ENCODE data around the gene ARHGAP25.

DNA sequence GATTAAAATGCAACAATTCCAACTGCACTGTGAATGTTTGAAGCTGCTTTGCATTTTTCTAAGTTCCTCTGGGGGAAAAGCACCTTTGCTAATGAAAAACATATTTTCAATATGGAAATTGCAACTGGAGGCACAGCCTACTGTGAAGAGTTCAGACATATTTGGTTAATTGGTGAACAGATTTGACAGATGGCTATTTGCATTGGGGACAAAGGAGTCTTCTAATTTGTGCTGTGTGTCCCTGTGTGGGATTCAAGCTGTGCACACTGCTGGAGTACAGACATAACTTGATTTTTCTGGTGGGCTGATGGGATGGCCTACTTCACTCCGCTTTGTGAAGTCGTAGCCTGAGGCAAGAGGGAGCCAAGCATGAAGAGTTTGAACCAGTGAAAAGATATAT, 40.7 kb upstream of the ARHGAP25 start:
- TF ChIP-seq ZNF331 (CRISPR knock-in tag; IDR thresholded peaks at IDR 0.05; ENCODE audit: low read depth) = no peak
- TF ChIP-seq POLR2AphosphoS5 (IDR thresholded peaks at IDR 0.05; ENCODE audit: low read depth) = no peak
- TF ChIP-seq, protein P1, sequence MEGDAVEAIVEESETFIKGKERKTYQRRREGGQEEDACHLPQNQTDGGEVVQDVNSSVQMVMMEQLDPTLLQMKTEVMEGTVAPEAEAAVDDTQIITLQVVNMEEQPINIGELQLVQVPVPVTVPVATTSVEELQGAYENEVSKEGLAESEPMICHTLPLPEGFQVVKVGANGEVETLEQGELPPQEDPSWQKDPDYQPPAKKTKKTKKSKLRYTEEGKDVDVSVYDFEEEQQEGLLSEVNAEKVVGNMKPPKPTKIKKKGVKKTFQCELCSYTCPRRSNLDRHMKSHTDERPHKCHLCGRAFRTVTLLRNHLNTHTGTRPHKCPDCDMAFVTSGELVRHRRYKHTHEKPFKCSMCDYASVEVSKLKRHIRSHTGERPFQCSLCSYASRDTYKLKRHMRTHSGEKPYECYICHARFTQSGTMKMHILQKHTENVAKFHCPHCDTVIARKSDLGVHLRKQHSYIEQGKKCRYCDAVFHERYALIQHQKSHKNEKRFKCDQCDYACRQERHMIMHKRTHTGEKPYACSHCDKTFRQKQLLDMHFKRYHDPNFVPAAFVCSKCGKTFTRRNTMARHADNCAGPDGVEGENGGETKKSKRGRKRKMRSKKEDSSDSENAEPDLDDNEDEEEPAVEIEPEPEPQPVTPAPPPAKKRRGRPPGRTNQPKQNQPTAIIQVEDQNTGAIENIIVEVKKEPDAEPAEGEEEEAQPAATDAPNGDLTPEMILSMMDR (conservative IDR thresholded peaks at IDR 0.05; ENCODE audit: low read depth in 2 of 2) = no peak
